ENCODE measurements around the gene TSPAN17. TPM values are rescaled to one million over a fixed set of nuclear protein-coding genes. Genes with fewer than 3 reads are reported as not detected.
A peak's percentile ranks its signal among the peaks of the same experiment; 100 is the strongest.

Gene TSPAN17
- total RNA-seq, 1 donor from 2014 or later = 47.9 TPM

- DNase-seq (ENCODE audit: low read depth) = peak; percentile 93
These were observed 26.8 kb upstream of the TSPAN17 start for GRCh38 chr5:176620333-176620981.

DNA sequence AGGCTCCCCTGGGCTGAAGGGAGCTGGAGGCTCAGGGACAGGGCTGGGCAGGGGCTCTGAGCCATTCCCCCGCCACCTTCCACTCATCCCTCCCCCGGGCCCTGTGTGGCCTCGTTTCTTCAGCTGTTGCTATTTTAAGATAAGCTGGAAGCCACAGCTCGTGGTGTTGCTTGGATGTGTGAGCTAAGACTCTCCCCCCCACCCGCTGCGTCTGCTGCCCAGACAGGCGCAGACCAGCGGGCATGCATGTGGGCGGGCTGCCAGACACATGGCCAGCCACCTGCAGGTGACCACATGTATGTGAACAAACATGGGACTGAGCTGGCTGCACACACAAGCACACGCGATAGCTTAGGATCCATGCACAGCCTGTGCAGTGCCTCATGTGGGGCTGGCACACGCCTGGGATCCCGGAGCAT, 25.6 kb upstream of the TSPAN17 start:
- DNase-seq (ENCODE audit: low read depth) = peak; percentile 94

GRCh38 chr5:176624142-176624541, 23.1 kb upstream of the TSPAN17 start:
- no peak for DNase-seq (ENCODE audit: low read depth)

DNA sequence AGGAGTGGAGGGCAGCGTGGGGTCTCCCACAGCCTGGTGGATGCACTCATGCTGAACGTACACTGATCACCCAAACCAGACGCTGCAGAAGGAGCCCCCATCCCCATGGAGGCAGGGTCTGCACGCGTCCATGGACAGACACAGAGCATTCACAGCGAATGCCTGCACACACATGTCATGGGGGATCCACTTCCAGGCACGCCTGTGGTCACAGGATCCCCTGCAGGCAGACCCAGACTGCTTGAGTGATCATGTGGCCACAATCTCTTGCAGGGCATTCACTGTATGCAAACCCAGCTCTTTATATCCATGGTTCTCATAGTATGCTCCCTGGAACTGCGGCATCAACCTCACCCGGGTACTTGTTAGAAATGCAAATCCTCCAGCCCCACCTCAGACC, 22.3 kb upstream of the TSPAN17 start:
- no peak for DNase-seq (ENCODE audit: low read depth)

DNA sequence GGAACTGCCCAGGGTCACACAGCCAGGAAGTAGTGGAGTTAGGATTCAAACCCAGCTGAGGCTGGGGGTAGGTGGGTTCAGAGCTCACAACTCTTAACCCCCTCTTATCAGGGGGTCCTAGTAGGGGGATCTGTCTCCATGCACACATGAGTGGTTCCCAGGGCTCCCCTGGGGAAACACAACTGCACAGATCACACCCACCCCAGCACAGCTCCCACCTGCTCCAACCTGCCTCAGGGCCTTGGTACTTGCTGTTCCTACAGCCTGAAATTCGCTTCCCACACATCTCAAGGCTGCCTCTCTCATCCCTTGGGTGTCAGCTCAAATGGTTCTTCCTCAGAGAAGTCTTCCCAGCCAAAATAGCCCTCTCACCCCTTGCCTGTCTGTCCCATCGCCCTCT, 21.8 kb upstream of the TSPAN17 start:
- no peak for DNase-seq (ENCODE audit: low read depth)

DNA sequence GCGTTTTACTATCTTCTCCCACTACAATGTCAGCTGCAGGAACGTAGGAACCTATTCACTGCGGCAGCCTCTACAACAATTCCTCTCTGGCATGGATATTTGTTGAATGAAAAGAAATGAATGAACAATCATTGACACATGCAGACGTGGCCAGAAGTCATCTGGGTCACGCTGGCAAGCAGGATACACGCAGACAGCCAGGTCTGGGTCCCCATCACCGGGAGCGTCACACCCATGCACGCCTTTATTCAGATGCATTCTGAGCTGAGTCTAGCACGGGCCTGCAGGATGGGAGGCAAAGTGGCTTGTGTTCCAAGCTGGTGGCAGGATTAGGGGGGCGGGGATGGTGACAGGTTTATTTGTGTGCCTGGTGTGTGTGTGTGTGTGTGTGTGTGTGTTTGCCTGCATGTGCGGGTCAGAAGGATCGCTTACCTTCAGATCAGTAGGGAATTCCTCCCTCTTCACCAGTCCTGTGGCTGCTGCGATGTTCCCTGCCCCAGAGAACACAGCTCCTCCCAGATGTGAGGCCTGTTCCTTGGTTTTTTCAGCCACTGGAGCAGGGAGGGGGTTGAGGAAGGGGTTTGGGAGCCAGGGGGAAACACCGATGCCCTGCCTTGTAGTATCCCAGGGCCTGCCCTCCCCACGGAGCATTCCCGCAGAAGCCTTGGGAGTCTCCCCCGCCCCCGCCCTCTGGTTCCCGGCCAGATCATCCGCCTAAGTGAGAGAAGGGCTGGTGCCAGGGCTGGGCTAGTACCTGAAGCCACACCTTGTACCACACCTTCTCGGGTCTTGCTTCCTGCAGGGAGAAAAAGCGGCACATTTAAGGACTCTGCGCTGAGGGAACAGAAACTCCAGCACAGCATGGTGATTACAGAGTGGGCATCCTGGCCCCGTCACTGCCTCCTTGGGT, 21.1 kb upstream of the TSPAN17 start:
- DNase-seq (ENCODE audit: low read depth) = no peak

DNA sequence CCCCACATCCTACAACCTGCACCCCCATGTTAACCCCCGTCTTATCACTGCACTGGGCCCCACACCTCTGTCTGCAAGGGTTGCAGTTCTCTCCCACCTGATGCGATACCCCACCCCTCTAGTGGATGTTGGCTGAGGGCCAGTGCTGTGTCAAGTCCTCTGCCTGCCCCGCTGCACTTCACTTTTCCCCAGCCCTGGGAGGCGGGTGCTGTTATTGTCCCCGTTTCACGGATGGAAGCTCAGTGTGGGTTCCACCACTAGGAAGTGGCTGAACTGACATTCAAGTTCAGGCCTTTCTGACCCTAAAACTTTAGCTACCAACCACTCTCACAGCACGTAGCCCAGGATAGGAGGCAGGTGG, 20.4 kb upstream of the TSPAN17 start:
- DNase-seq (ENCODE audit: low read depth) = no peak

- no peak for DNase-seq (ENCODE audit: low read depth)
These were observed 19.7 kb upstream of the TSPAN17 start for GRCh38 chr5:176627582-176627981.

DNA sequence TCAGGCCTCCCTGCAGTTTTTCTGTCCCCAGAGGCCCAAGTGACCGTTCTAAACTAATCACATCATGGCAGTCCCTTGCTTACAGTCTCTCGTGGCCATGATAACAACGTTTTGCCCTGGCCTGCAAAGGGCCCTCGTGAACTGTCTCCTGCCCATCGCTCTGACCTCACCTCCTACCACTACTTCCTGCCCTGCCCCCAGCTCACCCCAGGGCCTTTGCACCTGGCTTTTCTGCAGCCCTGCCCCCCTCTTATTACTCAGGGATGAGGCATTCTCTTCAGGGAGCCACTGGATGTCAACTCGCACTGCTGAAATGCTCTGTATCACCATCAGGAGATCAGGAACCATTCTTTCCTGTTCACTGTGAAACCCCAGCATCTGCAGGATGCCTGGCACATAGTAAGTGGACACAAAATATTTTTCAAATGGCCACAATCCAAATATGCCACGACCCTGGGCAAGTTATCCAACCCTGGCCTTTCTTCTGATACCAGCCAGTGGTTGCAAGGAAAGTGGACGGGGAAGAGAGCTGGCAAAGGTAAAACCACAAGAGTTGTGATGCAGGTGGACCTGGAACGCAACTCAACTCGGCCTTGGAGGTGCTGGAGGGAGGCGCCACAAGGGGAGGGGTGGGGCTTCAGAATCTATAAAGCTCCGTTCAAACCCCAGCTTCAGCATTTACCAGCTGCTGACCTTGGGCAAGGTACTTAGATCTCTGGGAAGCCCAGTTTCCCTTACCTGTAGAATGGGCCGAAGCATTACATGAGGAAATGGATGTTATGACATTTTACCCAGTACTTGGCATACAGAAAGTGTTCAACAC, 18.7 kb upstream of the TSPAN17 start:
- no peak for DNase-seq (ENCODE audit: low read depth)

DNA sequence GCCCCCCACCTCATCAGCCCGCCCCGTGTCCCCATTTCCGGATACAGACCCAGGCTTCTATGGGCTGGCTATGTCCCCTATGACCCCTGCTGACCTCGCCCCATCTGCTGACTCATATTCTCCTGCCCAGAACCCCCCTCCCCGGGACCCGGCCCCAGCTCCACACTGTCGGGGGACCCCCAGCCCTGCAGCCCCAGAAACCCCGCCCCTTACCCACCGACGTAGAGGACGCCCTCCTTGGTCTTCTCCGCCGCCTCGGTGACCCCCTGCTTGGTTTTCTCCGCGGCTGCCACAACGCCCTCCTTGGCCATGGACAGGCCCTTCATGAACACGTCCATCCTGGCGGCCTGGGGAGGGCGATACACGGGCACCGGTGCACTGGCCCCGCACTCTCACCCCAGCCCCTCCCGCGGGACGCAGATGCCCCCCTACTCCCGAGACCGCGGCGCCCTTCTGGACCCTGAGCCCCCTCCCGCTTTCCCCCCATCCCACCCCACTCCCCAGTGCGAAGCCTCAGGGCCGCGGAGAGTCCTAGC, 17.9 kb upstream of the TSPAN17 start:
- no peak for DNase-seq (ENCODE audit: low read depth)

DNA sequence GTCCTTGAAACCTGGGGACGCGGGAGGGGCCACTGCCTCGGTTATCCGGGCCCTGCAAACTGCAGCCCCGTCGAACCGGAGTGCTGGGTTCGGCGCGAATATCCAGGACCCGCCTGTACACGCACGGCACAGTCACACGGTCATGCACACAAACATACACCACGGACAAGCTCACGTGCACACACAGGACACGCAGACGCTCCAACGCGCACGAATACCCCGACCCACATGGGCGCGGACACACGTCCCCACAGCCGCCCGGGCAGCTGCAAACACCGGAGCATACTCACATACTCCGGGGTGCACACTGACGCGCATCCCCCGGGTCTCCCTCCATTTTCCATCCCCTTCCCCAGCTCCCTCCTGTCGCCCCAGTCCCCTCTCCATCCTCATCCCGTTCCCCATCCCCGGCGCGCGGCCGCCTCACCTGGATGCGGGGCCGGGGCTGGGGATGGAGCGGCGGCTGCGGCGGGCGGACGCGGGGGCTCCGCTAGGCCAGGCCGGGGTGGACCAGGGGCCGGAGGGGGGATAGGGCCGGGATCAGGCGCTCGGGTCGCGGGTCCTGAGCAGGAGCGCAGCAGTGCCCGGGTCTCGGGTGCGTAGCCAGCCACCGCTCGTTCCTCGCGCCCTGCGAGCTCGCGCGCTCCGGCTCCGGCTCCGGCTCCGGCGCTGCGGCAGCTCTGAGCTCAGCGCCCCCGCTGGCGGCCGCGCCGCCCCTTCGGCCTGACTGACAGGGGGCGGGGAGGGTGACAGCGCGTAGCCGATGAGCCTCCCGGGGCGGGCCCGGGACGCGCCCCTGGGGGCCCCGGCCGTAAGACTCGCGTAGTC, 17.2 kb upstream of the TSPAN17 start, which contains the start of the genes EIF4E1B and SNCB:
Gene EIF4E1B, plus strand, starts transcription at position 823 of the 828 bp plus-strand sequence. CDS start 12,113 bp downstream, outside the sequence.
Gene SNCB, minus strand, starts transcription at position 682 of the 828 bp plus-strand sequence. CDS start 880 bp downstream, outside the sequence.
- DNase-seq (ENCODE audit: low read depth) = peak; percentile 48

- DNase-seq (ENCODE audit: low read depth) = no peak
These were observed 16.5 kb upstream of the TSPAN17 start for GRCh38 chr5:176630681-176631222.

- DNase-seq (ENCODE audit: low read depth) = no peak
These were observed 15.7 kb upstream of the TSPAN17 start for GRCh38 chr5:176631383-176632200.

GRCh38 chr5:176632745-176633144, 14.5 kb upstream of the TSPAN17 start:
- peak; percentile 41 for DNase-seq (ENCODE audit: low read depth)

DNA sequence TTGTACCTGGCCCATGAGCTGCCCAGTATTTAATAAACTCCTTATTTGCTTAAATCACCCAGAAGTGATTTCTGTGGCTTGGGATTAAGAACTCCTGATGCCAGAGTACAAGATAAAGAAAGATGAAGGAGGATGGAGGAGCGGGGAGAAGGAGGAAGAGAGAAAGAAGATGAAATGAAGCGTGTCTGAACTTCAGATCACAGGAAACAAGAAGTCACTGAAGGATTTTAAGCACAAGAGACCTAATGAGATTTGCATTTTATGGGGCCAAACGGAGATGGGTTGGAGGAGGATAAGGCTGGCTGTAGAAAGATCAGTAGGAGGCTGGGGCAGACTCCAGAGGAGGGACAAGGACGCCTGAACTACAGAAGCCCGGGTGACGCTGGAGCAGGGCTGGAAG, 13.7 kb upstream of the TSPAN17 start:
- DNase-seq (ENCODE audit: low read depth) = no peak

DNA sequence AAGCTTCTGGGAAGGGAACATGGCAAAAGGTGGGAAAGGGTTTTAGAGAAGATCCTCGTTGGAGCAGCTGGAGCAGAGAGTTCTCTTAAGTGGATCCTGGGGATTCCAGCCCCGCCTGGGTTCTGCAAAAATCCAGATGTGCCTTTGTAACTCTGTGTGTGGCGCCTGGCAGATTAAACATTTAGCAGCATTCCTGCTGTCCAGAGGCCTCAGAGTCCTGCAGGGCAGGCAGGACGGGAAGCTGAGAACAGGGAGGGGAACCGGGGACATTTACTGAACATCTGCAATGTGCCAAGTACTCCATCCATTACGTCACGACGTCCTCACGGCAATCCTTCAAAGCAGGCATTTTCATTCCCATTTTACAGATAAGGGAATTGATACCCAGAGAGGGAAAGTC, 10.9 kb upstream of the TSPAN17 start:
- DNase-seq (ENCODE audit: low read depth) = no peak

GRCh38 chr5:176637556-176637955, 9.7 kb upstream of the TSPAN17 start:
- DNase-seq (ENCODE audit: low read depth) = no peak

- DNase-seq (ENCODE audit: low read depth) = no peak
These were observed 8.8 kb upstream of the TSPAN17 start for GRCh38 chr5:176638437-176638836.

- DNase-seq (ENCODE audit: low read depth) = no peak
These were observed 8.1 kb upstream of the TSPAN17 start for GRCh38 chr5:176639208-176639607.

Measured in myocyte (in vitro differentiated cells).